ENCODE results near the gene CHMP4A.

CHMP4A gene

DNA sequence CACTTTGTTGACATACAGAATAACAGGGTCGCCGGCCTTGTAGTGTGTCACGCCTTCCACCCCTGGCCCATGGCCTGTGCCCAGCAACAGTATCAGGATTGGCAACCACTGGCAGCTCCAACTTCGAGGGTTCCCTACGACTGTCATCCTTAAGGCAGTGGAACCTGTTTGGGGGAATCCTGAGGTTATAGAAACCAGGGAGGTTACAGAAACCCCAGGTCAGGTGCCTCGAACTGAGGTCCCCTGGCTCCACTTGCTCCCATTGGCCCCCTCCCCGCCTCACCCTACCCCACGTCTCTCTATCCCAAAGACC is 18.5 kb downstream of the CHMP4A start:
- DNase-seq, result no peak

DNA sequence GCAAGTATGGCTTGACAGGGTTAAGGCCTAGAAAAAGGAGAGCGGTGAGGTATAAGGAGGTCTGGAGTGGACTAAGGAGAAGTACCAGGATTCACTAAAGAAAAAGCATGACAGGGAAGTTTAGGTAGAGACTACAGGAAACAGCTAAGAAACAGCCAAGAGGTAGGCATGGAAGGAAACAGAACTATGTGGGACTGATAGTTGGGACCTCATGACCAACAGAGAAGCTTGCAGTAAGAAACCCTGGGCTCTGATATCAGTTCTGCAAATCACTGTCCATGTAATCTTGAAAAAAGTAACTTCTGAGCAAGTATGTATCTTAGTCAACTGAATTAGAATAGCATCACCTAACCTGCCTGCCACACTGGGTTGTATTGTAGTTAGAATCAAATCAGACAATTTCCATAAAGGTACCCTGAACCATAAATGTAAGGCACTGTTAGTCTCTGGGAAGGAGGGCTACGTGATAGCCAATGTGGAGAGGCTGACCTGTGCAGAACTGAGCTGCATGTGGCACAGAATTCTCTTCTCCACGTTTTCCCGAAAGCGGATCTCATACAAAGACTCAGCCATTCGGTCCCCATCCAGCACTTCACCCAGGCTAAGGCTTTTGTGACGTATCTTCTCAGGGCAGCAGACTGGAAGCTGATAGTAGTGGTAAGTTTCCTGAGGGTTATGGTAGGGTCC is 19.0 kb downstream of the CHMP4A start:
- DNase-seq, result no peak

DNA sequence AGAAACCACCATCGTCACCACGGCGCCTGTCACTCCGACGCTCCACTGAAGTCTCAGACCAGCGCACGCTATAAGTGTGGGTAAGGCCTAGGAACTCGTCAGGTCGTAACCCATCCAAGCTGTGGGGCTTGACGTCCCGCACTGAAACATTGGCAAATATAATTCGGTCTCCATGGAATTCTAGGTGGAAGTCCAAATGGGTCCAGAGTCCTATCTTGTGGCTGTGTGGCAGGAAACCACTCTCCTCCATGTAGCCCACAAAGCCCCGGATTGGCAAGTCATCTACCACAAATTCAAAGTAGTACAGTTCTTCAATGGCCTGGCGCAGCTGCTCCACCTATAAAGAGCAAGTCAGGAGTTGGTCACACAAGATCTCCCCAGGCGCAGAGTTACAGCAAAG is 20.4 kb downstream of the CHMP4A start:
- DNase-seq, result no peak

DNA sequence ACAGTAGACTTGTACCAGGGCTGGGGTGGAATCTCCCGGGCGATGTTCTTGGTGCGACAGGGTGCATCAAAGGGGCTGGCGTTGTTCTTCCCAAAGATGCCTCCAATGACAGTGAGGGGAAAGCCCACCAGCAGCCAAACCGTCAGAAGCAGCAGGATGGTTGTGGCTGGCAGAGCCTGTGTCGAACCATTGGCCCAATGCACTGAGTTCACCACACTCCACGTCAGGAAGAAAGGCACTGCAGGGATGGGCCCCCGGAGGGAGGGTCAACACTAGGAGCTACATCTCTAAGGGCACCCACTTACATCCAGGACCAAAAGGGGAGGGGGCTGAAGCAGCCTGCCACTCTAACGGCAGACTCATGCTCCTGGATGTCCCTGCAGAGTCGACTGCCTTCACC is 22.9 kb downstream of the CHMP4A start:
- no peak for DNase-seq

DNA sequence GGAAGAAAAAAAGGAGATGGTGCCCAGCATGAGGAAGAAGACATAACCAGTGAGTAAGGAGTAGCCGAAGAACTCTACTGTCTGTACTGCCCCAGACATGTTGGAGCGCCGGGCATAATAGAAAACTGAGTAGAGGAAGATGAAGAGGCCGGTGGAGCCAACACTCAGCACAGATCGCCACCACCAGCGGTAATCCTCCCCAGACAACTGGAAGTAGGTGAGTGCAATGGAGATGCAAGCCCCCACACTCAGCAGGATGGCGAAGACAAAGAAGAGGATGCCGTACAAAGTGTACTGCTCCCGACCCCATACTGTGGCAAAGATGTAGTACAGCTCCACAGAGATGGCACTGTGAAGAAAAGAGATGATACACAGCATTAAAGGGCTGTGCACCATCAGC is 23.8 kb downstream of the CHMP4A start:
- no peak for DNase-seq

DNA sequence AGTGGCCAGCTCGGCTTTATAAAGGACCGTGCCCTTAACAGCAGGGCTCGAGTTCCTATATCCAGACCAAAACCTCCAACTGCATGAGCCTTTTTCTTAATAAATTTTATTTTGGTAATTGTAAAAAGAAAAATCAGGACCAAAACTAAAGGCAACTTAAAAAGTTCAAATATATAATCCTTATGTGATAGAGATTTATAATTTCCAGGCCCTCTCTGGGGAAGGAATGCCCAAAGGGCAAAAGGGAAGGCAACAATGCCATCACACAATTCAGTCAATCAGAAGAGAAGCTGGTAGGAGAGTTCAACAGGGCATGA is 24.3 kb downstream of the CHMP4A start:
- no peak for DNase-seq

DNA sequence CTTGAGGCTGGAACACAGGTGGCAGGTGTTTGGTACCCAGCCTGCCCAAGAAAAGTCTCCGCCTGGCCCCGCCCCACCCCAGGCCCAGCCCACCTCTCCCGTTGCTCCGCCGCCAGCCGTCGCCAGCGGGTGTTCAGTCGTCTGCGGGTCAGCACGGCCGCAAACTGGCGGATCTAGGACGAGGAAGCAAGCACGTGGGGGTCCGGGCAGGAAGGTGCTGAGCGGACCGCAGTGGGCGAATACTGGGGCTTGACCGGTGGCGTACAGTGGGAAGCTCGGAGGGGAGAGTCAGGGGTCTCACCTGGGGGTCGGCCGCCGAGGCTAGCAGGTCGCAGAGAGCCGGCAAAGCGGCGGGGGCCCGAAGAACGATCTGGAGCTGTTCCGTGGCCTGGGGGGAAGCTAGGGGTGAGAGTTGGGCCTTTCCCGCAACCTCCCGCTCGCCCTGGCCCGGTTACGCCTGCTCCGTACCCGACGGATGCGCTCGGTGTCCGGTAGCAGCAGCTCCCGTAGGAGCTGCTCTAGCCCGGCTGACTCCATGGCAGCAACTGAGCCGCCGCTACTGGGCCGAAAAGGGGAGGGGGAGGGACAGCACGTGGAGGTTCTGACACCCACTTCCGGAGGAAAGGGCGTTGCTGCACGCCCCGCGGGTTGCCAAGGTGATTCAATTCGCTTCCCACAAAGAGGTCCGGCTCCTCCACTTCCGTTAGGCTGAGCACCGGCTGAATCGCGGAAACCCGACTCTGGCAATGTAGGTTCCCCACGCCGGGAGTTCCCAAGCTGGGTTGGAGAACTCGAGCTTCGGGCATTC is 24.8 kb downstream of the CHMP4A start, which contains the start of gene IPO4:
IPO4 (minus strand) TSS at position 566 of the 808 bp plus-strand sequence; CDS start at position 537, 29 bp downstream.
- DNase-seq, result peak; percentile 97

DNA sequence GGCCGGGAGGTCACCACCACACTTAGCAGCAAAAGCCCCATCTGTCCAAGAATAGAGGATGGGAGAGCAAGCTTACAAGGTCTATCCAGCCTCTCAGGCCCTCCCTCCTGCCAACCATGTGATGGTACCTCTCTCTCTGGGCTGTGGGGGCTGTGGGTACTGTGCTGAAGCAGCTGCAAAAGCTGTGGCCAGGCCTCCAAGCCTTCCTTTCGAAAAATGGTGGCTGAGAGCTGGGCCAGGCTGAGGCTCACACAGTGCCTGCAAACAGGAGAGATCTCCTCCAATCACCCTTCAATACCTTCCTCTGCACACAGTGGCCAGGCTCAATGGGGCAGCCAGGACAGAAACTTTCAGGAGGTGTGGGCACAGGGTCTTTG is 25.8 kb downstream of the CHMP4A start:
- DNase-seq, result no peak

DNA sequence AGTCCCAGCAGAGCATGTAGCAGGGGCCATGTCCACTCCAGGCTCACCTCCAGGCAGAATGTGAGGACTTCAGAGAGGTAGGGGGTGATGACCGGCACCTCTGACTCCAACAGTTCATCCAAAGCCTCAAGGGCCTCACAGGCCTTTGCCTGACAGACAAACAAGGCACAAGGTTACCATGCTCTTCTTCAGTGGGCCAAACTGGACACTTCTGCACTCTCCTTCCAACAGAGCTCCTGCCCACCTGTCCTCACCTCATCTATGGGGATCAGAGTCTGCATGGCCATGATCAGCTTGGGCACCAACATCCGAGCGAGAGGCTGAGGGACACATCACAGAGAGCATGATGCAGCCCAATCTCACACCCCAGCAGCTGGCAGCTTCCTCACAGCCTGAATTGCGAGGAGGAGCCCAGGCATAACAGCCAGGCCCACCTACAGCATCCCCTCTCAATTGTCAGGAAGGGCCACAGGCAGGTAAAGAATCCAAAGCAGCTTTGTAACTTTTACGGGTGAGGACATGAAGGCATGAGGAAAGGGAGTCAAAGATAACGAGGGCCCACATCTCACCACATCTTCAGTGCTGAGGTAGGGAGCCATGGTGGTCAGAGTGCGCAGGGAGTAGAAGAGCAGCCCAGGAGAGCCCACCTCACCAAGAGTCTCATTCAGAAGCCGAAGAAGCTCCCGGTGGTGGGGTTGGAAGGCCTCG is 26.3 kb downstream of the CHMP4A start:
- no peak for DNase-seq

DNA sequence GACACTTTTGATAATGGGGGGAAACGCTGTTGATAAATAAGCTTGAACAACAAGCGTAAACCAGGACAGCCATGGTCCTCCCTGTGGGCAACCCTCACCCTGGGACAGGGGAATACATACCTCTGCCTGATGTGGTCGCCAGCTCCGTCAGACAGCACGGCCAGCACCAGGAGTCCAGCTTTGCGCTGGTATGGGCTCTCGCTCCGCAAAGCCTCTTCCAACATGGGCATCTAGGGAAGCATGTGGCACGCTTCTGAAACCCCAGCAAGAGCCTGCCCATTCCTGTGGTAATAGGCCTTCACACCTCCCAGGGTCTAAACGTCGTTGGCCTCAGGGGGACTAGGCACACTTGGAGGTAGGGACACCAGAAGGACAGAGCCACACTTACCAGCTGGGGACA is 27.5 kb downstream of the CHMP4A start:
- no peak for DNase-seq

DNA sequence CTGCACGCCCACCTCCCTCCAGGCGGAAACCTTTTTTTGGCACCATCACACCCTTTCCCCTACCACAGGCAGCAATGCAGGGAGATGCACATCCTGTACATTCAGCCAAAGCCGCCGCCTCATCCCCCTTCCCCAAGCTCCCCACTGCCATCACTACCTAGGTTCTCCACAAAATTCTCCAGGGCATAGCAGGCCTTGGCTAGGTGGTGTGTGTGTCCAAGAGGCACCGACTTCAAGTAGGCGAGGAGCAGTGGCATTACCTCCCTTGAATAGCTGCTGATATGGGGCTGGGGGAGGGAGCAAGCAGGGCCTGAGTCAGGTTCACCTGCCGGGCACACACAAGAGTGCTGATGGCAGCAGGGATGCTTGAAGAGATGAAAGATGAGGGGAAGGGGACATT is 28.3 kb downstream of the CHMP4A start:
- no peak for DNase-seq

DNA sequence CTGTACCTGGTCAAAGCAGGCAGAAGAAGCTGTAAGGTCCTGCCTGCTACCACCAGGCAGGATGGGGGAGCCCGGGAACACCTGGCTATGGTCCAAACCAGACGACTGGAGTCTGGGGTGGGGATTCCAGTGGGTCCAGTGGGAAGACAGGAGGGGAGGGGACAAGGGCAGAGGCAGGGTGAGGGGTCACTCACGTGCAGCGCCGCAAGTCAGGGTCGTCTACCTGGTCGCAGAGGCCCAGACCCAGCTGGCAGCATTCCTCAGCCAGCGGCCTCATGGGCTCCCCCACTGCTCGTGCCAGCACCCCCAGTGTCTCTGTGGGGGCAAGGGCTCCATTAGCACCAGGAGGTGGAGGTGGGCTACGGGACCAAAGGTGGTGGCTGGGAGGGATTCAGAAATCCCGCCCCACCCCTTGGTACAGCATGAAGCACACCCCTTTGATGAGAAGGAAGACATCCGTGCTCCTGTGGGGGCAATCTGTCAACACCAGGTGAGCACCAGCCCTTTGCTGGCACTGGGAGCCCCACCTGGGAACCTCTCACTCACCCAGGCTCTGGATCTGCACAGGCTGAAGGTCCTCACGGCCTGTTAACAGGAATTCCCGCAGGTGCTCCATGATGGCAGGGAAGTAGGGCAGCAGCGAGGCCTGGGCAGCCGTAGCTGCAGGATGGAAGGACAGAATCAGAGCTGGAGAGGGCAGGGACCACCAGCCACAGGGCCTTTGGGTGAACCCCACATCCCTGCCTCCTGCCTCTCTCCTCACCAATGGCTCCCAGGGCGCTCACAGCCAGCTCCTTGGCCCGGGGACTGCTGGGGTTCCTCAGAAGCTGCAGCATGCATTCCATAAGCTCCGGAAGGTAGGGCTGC is 29.0 kb downstream of the CHMP4A start:
- no peak for DNase-seq

DNA sequence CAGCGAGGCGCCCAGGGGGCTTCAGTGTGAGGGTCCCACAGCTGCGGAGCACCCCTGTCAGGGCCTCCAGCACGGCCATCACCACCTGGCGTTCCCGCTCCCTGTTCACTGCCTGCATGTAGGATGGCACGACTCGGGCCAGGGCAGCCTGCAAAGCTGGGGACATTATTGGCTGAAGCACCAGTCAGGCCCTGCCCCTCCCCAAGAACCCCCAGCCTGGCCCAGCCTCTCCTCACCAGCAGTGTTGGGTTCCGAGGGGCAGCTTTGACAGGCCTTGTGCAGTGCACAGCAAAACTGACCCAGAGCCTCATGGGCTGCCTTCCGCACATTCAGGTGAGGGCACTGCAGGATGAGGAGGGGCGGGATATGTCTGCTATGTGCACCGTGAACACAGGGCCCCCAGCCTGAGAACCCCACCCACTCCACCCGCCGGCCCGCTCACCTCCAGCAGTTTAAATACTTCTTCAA is 30.2 kb downstream of the CHMP4A start:
- DNase-seq, result no peak

DNA sequence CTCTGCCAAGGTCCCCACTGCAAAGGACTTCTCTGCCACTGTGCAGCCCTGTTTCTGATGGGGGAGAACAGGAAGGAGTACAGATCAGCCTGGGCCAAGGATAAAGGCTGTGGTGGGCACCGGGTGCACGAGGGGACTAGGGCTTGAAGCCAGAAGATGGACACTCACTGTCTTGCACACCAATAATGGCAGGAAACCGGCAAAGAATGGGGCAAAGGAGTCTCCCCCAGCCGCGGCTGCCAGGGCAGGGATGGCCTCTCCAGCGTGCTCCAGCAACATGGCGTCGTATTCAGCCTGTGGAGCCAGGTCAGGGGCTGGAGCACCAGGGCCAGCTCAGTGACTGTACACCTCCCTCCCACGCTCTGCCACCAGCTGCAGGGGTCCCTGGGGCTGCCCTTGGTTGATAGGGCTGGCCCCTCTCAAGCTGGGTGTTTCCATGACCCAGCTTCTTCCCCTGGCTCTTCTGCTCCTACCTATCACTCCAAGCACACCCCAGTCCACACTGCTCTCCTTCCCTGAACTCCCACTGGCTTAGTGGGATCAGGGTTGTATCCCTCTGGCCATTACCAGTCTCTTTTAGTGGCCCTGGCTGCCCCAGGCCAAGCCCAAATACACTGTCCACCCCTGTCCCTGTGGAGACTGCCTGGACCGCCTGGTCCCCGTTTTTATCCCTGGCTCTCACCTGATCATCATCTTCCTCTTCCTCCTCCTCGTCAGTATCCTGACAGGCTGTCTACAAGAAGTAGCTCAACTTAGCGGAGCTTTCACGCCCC is 31.0 kb downstream of the CHMP4A start:
- DNase-seq, result no peak

DNA sequence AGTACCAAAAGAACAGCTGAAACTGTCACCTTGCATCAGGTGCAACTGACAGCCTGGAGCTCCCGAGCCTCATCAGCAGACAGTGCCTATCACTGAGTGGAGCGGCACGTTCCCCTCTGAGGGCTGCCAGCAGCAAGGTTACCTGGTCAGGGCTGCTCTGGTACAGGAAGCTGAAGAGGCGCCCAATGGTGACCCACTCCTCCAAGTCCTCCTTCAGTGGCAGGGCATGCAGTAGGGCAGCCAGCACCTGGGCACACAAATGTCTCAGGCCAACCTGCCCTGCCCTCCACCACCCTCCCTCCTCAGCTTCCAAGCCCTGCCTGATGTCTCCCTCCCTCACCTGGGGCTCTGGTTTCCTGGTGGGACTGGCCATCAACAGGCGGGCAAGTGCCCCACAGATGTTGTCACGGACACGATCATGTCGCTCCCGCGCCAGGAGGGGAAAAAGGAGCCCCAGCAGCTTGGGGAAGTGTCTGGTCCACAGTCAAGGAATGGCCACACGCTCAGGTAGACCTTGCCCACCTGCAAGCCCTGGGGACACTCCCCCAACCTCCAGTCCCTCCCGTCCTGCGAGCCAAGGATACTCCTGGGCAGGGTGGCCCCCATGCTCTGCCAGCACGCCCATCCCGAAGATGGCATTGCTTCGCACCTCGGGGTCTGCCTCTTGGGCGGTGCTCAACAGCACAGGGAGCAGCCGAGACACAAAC is 31.8 kb downstream of the CHMP4A start:
- no peak for DNase-seq

DNA sequence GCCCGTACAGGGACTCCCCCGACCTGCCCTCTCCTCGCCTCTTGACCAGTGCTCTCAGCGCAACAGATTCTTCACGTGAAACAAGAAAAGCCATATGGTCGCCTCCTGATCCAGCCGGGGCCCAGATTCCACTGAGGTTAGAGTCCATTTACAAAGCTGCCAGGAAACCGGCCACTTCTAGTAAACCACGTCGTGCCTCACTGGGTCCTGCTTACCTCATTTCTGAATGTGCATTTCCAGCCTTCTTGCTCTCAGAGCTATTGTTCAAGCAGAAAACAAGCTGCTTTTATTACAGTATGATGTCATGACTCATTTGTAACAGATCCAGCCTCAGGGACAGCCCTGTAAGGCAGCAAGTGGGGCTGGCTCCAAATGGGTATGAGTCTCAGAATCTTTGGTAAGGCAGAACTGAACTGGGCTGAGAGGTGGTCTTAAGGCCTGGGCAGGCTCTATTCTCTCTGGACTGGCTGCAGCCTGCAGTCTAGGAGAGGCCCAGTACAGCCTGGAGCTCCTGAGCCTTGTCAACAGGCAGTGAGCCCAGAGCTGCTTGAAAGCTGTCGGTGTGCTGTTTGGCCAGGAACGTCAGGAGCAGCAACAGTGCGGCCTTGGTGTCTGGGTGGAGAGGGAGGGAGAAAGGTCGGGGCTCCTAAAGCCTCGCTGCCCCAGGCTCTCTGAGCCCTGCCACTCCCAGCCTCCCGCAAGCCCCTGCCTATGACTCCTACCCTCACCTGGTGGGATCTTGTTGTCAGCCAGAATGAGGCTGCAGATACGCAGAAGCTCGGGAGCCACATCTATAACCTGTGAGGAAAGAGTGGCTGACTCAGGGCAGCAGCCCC is 33.1 kb downstream of the CHMP4A start:
- DNase-seq, result no peak

DNA sequence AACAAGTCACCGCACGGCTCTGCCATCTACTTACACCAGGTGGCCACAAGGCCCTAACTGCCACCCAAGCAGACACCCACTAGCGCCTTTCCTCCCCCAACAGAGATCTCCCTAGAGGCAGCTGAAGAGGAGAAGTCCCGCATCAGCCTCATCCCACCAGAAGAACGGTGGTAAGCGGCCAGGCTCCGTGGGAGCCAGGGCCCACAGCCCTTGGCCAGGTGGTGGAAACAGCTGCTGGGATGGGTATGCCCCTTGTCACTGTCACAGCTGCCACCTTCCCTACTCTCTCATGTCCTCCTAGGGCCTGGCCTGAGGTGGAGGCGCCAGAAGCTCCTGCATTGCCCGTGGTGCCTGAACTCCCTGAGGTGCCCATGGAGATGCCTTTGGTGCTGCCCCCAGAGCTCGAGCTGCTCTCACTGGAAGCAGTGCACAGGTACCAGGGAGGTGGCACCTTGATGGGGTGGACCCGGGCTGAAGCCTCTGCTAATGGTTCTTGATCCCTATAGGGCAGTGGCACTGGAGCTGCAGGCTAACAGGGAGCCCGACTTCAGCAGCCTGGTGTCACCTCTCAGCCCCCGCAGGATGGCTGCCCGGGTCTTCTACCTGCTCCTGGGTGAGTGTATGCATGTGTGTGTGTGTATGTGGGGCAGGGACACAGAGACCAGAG is 33.9 kb downstream of the CHMP4A start:
- DNase-seq, result no peak

DNA sequence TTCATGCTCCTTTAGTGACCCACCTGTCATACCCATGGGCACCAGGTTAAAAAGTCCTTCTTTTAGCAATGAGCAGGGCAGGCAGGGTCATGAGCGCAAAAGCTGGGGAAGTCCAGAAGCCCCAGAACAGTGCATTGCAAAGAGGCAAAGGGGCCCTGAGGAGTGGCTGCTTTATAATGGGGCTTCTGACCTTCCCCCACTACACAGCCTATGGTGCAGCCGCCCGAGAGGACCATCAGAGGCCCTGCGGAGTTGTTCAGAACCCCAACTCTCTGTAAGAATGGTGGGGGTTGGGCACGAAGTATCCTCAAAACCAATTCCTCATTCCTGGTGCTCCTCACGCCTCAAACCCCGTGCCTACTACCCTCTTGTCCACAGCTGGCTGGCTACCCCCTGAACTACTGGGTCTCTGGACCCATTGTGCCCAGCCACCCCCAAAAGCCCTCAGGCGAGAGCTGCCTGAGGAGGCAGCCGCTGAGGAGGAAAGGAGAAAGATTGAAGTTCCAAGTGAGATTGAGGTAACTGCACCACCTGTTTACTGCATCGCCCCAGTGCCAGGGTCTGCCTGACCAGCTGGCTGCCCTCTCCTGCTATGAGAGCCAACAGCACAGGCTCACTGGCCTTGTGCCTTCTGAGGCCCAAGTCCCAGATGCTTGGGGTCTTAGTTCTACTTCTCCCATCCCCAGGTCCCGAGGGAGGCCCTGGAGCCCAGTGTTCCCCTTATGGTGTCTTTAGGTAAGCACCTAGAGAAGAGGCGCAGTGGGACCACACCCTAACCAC is 34.7 kb downstream of the CHMP4A start:
- no peak for DNase-seq

DNA sequence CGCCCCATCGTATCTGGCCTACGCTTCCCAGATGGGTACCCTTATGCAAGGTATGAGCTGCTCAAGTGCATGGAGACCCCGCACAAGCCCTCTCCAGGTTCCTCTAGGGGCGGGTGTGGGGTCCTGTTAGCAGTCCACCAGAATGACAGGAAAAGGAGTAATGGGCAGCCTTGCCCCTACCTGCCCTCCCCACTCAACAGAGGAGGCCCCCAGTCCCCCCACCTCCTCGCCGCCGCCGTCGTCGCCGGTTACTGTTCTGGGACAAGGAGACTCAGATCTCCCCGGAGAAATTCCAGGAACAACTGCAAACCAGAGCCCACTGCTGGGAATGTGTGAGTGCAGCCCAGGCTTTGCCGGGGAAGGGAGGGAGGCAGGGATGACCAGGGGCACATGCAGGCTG is 35.4 kb downstream of the CHMP4A start:
- no peak for DNase-seq

Measured in Kasumi-1 (cell line).